GM10248 (cell line): Measurements from ENCODE around the gene FAM98B.

Experiments
- CTCF ChIA-PET: fragments of 300-600 bp; sonication (Branson Sonifier 250); formaldehyde crosslinking; extraction: SDS; loops from one replicate; lab custom pipeline; 2021; ENCODE audit warnings: antibody characterized with exemption; lab: Yijun Ruan, JAX
- POLR2A ChIA-PET: fragments of 350-650 bp; sonication (Branson Sonifier 250); formaldehyde crosslinking; extraction: SDS; loops from one replicate; lab custom pipeline; 2020; ENCODE audit warnings: antibody characterized with exemption; lab: Yijun Ruan, JAX
- DNase-seq: peaks from one replicate; pipeline ENCODE4 v3.0.0; 2012; ENCODE audit errors: extremely low spot score
- CTCF ChIP-seq: IDR thresholded peaks from 2 replicates; pipeline ENCODE4 v1.5.1; 2012; ENCODE audit warnings: mild to moderate bottlenecking, low read depth; ENCODE audit errors: extremely low read depth, missing control alignments, control extremely low read depth

Gene FAM98B

GRCh38 chr15:38490242-38490922 is 36.5 kb downstream of the FAM98B start:
- CTCF ChIA-PET = interaction anchor here (1.0 to 3.7 kb wide), 11 partner anchors 8 to 209 kb away, joined by 3 to 10 read pairs (median 4); no protein-coding TSS in a partner anchor
- DNase-seq = no peak
- POLR2A ChIA-PET = no interaction called here
- no peak for TF ChIP-seq CTCF

GRCh38 chr15:38496151-38496550 is 42.2 kb downstream of the FAM98B start:
- CTCF ChIA-PET = interaction anchor here (1.3 to 4.3 kb wide), 3 partner anchors 14 to 195 kb away, joined by 3 to 17 read pairs (median 6); no protein-coding TSS in a partner anchor
- POLR2A ChIA-PET = no interaction called here
- DNase-seq = no peak
- no peak for TF ChIP-seq CTCF

GRCh38 chr15:38499651-38500050 is 45.7 kb downstream of the FAM98B start:
- TF ChIP-seq CTCF = no peak
- CTCF ChIA-PET = interaction anchor here (1.2 to 4.3 kb wide), 6 partner anchors 10 to 200 kb away, joined by 3 to 17 read pairs (median 8); no protein-coding TSS in a partner anchor
- no peak for DNase-seq
- POLR2A ChIA-PET = no interaction called here

- DNase-seq = no peak
- no peak for TF ChIP-seq CTCF
- ChIA-PET POLR2A (no interaction called here), CTCF (interaction anchor here (0.6 to 4.3 kb wide), 10 partner anchors 9 to 196 kb away, joined by 3 to 15 read pairs (median 4); no protein-coding TSS in a partner anchor)
Measured at GRCh38 chr15:38503496-38503895, 49.6 kb downstream of the FAM98B start.

GRCh38 chr15:38504680-38505467 is 50.9 kb downstream of the FAM98B start:
- DNase-seq = no peak
- no peak for TF ChIP-seq CTCF
- ChIA-PET POLR2A (no interaction called here), CTCF (interaction anchor here (0.9 to 4.3 kb wide), 17 partner anchors 7 to 195 kb away, joined by 3 to 15 read pairs (median 4); partner anchors contain the start of gene RASGRP1)

- DNase-seq = no peak
- TF ChIP-seq CTCF = no peak
- CTCF ChIA-PET = interaction anchor here (0.7 to 4.3 kb wide), 12 partner anchors 12 to 186 kb away, joined by 3 to 15 read pairs (median 4); partner anchors contain the start of gene RASGRP1
- POLR2A ChIA-PET = no interaction called here
Measured at GRCh38 chr15:38506997-38507396, 53.1 kb downstream of the FAM98B start.
